HCT116 (cell line): ENCODE data around the gene ZSWIM4. TPM values are rescaled to one million over a fixed set of nuclear protein-coding genes. Genes with fewer than 3 reads are reported as not detected.
A peak's percentile ranks its signal among the peaks of the same experiment; 100 is the strongest.

Experiments used
- ATAC-seq: fragments of 200-7000 bp; cut with Tn5 transposase; 2 replicates; pipeline ENCODE4 v1.9.1; 2020; ENCODE audit warnings: mild to moderate bottlenecking, moderate library complexity
- BruUV-seq: library from RNA; stranded (reverse); fragments of 400-500 nt; replicated peaks from 2 replicates; lab custom pipeline; 2021; lab: Mats Ljungman, UMichigan
- CTCF ChIA-PET: fragments of 300-600 bp; sonication (Branson Sonifier 250); formaldehyde crosslinking; loops from one replicate; lab custom pipeline; 2021; ENCODE audit warnings: antibody characterized with exemption; lab: Charles Lee
- POLR2A ChIA-PET: fragments of 300-600, 350-600 bp; sonication (Branson Sonifier 250); formaldehyde crosslinking; loops from one replicate; lab custom pipeline; 2021; ENCODE audit warnings: antibody characterized with exemption; lab: Charles Lee
- RAD21 ChIA-PET, 2 experiments: fragments of 300-600 bp; sonication (Branson Sonifier 250); formaldehyde crosslinking; loops; one replicate each; lab custom pipeline; 2023; ENCODE audit warnings: low total read pairs in 2 of 2; ENCODE audit not compliant: uncharacterized antibody in 2 of 2, unreplicated experiment in 2 of 2, low non-redundant PET in 1 of 2; lab: Charles Lee
- DNase-seq: peaks from one replicate; pipeline ENCODE4 v3.0.0-alpha.2; 2010; ENCODE audit warnings: low read depth, low spot score
- H2AFZ ChIP-seq: fragments of 200-600 bp; shearing (Covaris generic), sonication (generic); 2 replicates; pipeline ENCODE4 v1.6.1; 2017; ENCODE audit warnings: low read depth, mixed run types, mixed read lengths, antibody characterized with exemption, low read length; ENCODE audit not compliant: poor library complexity, severe bottlenecking
- H3K27ac ChIP-seq: 2 replicates; pipeline ENCODE4 v1.5.1; 2012; ENCODE audit warnings: low read depth, low read length
- H3K27me3 ChIP-seq: fragments of 200-600 bp; sonication (generic); 2 replicates; pipeline ENCODE4 v1.6.1; 2016; ENCODE audit warnings: mixed run types, low read length, mixed read lengths; ENCODE audit not compliant: insufficient read depth
- H3K36me3 ChIP-seq, 2 experiments: fragments of 200-500 bp in 1 of 2; fragments of 200-600 bp in 1 of 2; sonication (Bioruptor generic) in 1 of 2; sonication (generic) in 1 of 2; 2 replicates each; pipeline versions ENCODE4 v1.5.1 to v1.6.1; 2014 to 2016; ENCODE audit warnings: low read length in 2 of 2, inconsistent platforms in 1 of 2, mixed read lengths in 1 of 2, mixed run types in 1 of 2; ENCODE audit not compliant: insufficient read depth in 2 of 2, control insufficient read depth in 1 of 2
- H3K4me1 ChIP-seq, 2 experiments: fragments of 200-600 bp in 1 of 2; sonication (generic) in 1 of 2; 2 replicates each; pipeline versions ENCODE4 v1.5.1 to v1.6.1; 2012 to 2017; ENCODE audit warnings: low read length in 2 of 2, inconsistent platforms in 1 of 2, mild to moderate bottlenecking in 1 of 2, mixed read lengths in 1 of 2, mixed run types in 1 of 2, moderate library complexity in 1 of 2; ENCODE audit not compliant: insufficient read depth in 2 of 2, control insufficient read depth in 1 of 2
- H3K4me2 ChIP-seq: fragments of 200-600 bp; sonication (generic); 2 replicates; pipeline ENCODE4 v1.6.1; 2017; ENCODE audit warnings: mixed run types, low read length, mixed read lengths
- H3K4me3 ChIP-seq, 2 experiments: fragments of 200-600 bp in 1 of 2; sonication (generic) in 1 of 2; replicated peaks in 1 of 2; 2 replicates each; pipeline ENCODE4 v1.5.1; 2011 to 2016; ENCODE audit warnings: low read length in 2 of 2, control low read depth in 1 of 2, low read depth in 1 of 2, mild to moderate bottlenecking in 1 of 2, mixed read lengths in 1 of 2, mixed run types in 1 of 2
- H3K79me2 ChIP-seq: fragments of 200-600 bp; sonication (generic); 2 replicates; pipeline ENCODE4 v1.6.1; 2017; ENCODE audit warnings: mild to moderate bottlenecking, mixed run types, low read length, moderate library complexity, mixed read lengths; ENCODE audit not compliant: insufficient read depth
- H3K9ac ChIP-seq: fragments of 200-600 bp; sonication (generic); 2 replicates; pipeline ENCODE4 v1.6.1; 2016; ENCODE audit warnings: low read length, mixed read lengths
- H3K9me2 ChIP-seq: fragments of 200-600 bp; sonication (generic), shearing (Covaris generic); 2 replicates; pipeline ENCODE4 v1.6.1; 2017; ENCODE audit warnings: mixed run types, mild to moderate bottlenecking, moderate library complexity; ENCODE audit not compliant: insufficient read depth
- H3K9me3 ChIP-seq, 2 experiments: fragments of 200-500 bp in 1 of 2; fragments of 200-600 bp in 1 of 2; sonication (Bioruptor generic) in 1 of 2; sonication (generic) in 1 of 2; 2 replicates each; pipeline ENCODE4 v1.6.1; 2014 to 2017; ENCODE audit warnings: low read length in 2 of 2, mixed read lengths in 2 of 2, inconsistent platforms in 1 of 2, low read depth in 1 of 2, mild to moderate bottlenecking in 1 of 2, mixed run types in 1 of 2, moderate library complexity in 1 of 2; ENCODE audit not compliant: control insufficient read depth in 1 of 2, insufficient read depth in 1 of 2
- H4K20me1 ChIP-seq: fragments of 200-600 bp; sonication (generic), shearing (Covaris generic); 2 replicates; pipeline ENCODE4 v1.6.1; 2017; ENCODE audit warnings: mixed run types, mild to moderate bottlenecking, moderate library complexity; ENCODE audit not compliant: insufficient read depth
- ATF3 ChIP-seq: IDR thresholded peaks from 2 replicates; pipeline ENCODE4 v1.6.1; 2012
- CBX3 ChIP-seq: IDR thresholded peaks from 2 replicates; pipeline ENCODE4 v1.6.1; 2012; ENCODE audit warnings: low read depth
- CEBPB ChIP-seq: IDR thresholded peaks from 2 replicates; pipeline ENCODE4 v1.6.1; 2012; ENCODE audit warnings: low read depth
- CTCF ChIP-seq, 3 experiments: fragments of 200-600 bp in 1 of 3; sonication (generic) in 1 of 3; IDR thresholded peaks in 2 of 3; conservative IDR thresholded peaks in 1 of 3; 2 replicates each; pipeline ENCODE4 v1.5.1; 2012 to 2017; ENCODE audit warnings: low read depth in 2 of 3, low read length in 2 of 3, antibody characterized with exemption in 1 of 3, borderline replicate concordance in 1 of 3, control low read depth in 1 of 3, mild to moderate bottlenecking in 1 of 3, mixed read lengths in 1 of 3, mixed run types in 1 of 3, moderate library complexity in 1 of 3; ENCODE audit not compliant: insufficient read depth in 1 of 3
- EGR1 ChIP-seq: IDR thresholded peaks from 2 replicates; pipeline ENCODE4 v1.6.1; 2012; ENCODE audit warnings: low read depth
- EZH2 ChIP-seq: fragments of 200-600 bp; sonication (generic); IDR thresholded peaks from 2 replicates; pipeline ENCODE4 v1.6.1; 2017; ENCODE audit warnings: antibody characterized with exemption, mixed run types
- EZH2phosphoT487 ChIP-seq: fragments of 200-600 bp; IDR thresholded peaks from 2 replicates; pipeline ENCODE4 v1.6.1; 2018; ENCODE audit warnings: antibody characterized with exemption, borderline replicate concordance
- JUND ChIP-seq: IDR thresholded peaks from 2 replicates; pipeline ENCODE4 v1.6.1; 2012
- MAX ChIP-seq: IDR thresholded peaks from 2 replicates; pipeline ENCODE4 v1.6.1; 2012
- POLR2A ChIP-seq: IDR thresholded peaks from 2 replicates; pipeline ENCODE4 v1.7.0; 2011; ENCODE audit warnings: borderline replicate concordance; ENCODE audit not compliant: insufficient read depth, insufficient read length; ENCODE audit errors: extremely low read depth
- POLR2AphosphoS5 ChIP-seq: IDR thresholded peaks from 2 replicates; pipeline ENCODE4 v1.6.1; 2011; ENCODE audit warnings: mild to moderate bottlenecking, low read depth, low read length, moderate library complexity
- RAD21 ChIP-seq: IDR thresholded peaks from 2 replicates; pipeline ENCODE4 v1.6.1; 2012; ENCODE audit warnings: low read depth, mild to moderate bottlenecking
- REST ChIP-seq: IDR thresholded peaks from 2 replicates; pipeline ENCODE4 v1.6.1; 2012; ENCODE audit warnings: low read depth
- SIN3A ChIP-seq: IDR thresholded peaks from 2 replicates; pipeline ENCODE4 v1.6.1; 2012; ENCODE audit warnings: low read depth
- SP1 ChIP-seq: IDR thresholded peaks from 2 replicates; pipeline ENCODE4 v1.6.1; 2012; ENCODE audit warnings: low read depth
- SRF ChIP-seq: IDR thresholded peaks from 2 replicates; pipeline ENCODE4 v1.6.1; 2012; ENCODE audit warnings: low read depth
- TCF7L2 ChIP-seq: IDR thresholded peaks from 2 replicates; pipeline ENCODE4 v1.7.0; 2011; ENCODE audit warnings: borderline replicate concordance, inconsistent platforms; ENCODE audit not compliant: insufficient read depth, insufficient read length; ENCODE audit errors: extremely low read depth
- ZNF274 ChIP-seq: fragments of 200-500 bp; sonication (Bioruptor generic); IDR thresholded peaks from 2 replicates; pipeline ENCODE4 v1.6.1; 2014; ENCODE audit warnings: mild to moderate bottlenecking, low read depth, low read length, inconsistent platforms
- intact Hi-C: fragments of 100-400 bp; cut with micrococcal nuclease; formaldehyde crosslinking; loops from 2 replicates; pipeline ENCODE4 v1.10.0; 2022
- total RNA-seq: library from RNA; stranded (reverse); gene quantifications from one replicate; pipeline ENCODE4 v1.2.1, GENCODE V29; 2021; ENCODE audit not compliant: unreplicated experiment

Gene ZSWIM4
- total RNA-seq, 1 experiment from 2014 or later: 9.8 TPM

GRCh38 chr19:13856497-13856896, 61.3 kb downstream of the ZSWIM4 start:
- CTCF ChIA-PET: no interaction called here
- no TSS peak for BruUV-seq
- no peak overlapping the region for H2AFZ ChIP-seq

More at GRCh38 chr19:13856497-13856896, 61.3 kb downstream of the ZSWIM4 start:
- DNase-seq: no peak
- H3K27ac ChIP-seq: 0 out of 2 replicates have a peak overlapping the region, but pooled peaks have one; percentile 47
- no peak overlapping the region for H3K4me2 ChIP-seq
- no peaks in the 10 kb centered on the region for H4K20me1 ChIP-seq
- H3K4me1 ChIP-seq: peaks cover 79 to 97% of the 10 kb centered on the region in 2 experiments
- TF ChIP-seq REST (no peak), CEBPB (no peak), JUND (no peak), POLR2AphosphoS5 (no peak), POLR2A (no peak), EGR1 (no peak), RAD21 (no peak), CTCF (IDR thresholded peaks at IDR 0.05 in 2 of 3, conservative IDR thresholded peaks at IDR 0.05 in 1 of 3; ENCODE audit: borderline replicate concordance in 1 of 3, insufficient read depth in 1 of 3, low read depth in 2 of 3, low read length in 2 of 3) (no peak), MAX (no peak), ATF3 (no peak), TCF7L2 (no peak), EZH2phosphoT487 (no peak), SRF (no peak), SP1 (no peak), EZH2 (no peak), SIN3A (no peak), ZNF274 (no peak), CBX3 (no peak)
- no peaks in the 10 kb centered on the region for H3K9me3 ChIP-seq
- H3K36me3 ChIP-seq: no peaks in the 10 kb centered on the region
- no peak overlapping the region for H3K9ac ChIP-seq
- no peaks in the 10 kb centered on the region for H3K9me2 ChIP-seq
- H3K4me3 ChIP-seq: no peak overlapping the region
- ChIA-PET RAD21 (no interaction called here), POLR2A (interaction anchor here (1.0 to 1.9 kb wide), 4 partner anchors 10 to 59 kb away, joined by 5 to 11 read pairs (median 6); no protein-coding TSS in a partner anchor)
- no peak for ATAC-seq
- H3K27me3 ChIP-seq: no peaks in the 10 kb centered on the region
- no peaks in the 10 kb centered on the region for H3K79me2 ChIP-seq
- intact Hi-C loops: no loop called here
